ENCODE data around the gene RADIL.

- TF ChIP-seq, protein P1, sequence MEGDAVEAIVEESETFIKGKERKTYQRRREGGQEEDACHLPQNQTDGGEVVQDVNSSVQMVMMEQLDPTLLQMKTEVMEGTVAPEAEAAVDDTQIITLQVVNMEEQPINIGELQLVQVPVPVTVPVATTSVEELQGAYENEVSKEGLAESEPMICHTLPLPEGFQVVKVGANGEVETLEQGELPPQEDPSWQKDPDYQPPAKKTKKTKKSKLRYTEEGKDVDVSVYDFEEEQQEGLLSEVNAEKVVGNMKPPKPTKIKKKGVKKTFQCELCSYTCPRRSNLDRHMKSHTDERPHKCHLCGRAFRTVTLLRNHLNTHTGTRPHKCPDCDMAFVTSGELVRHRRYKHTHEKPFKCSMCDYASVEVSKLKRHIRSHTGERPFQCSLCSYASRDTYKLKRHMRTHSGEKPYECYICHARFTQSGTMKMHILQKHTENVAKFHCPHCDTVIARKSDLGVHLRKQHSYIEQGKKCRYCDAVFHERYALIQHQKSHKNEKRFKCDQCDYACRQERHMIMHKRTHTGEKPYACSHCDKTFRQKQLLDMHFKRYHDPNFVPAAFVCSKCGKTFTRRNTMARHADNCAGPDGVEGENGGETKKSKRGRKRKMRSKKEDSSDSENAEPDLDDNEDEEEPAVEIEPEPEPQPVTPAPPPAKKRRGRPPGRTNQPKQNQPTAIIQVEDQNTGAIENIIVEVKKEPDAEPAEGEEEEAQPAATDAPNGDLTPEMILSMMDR (IDR thresholded peaks at IDR 0.05; ENCODE audit: insufficient read depth, low read depth, low read length) = no peak
- TF ChIP-seq EZH2 (IDR thresholded peaks at IDR 0.05; ENCODE audit: insufficient read depth, low read length) = no peak
Observed at GRCh38 chr7:4871930-4872675, 11.4 kb downstream of the RADIL start.
